Measurements from ENCODE around the gene SYNJ1. TPM values are rescaled to one million over a fixed set of nuclear protein-coding genes. Genes with fewer than 3 reads are reported as not detected.

SYNJ1 gene
- total and polyA plus RNA-seq, 2 of the 4 experiments (the other 2 are of a cell fraction), result 3.6 to 4.6 TPM

GRCh38 chr21:32599526-32599925 is 128.3 kb downstream of the SYNJ1 start:
- in situ Hi-C loops (cut with MboI; ENCODE audit: low sequenced_read_pairs), result no loop called here
- H3K4ac ChIP-seq (ENCODE audit: low read depth, low read length), result no peak overlapping the region
- DNase-seq (no peak), ATAC-seq (ENCODE audit: low read depth) (no peak)
- no TSS peak for BruUV-seq (replicated peaks)
- H3K18ac ChIP-seq (ENCODE audit: low read depth, low read length), result no peak overlapping the region
- H2BK15ac ChIP-seq (ENCODE audit: low read depth, low read length), result no peak overlapping the region
- H3K27me3 ChIP-seq (ENCODE audit: control insufficient read depth, insufficient read depth, low read length), result no peaks in the 10 kb centered on the region
- no peak overlapping the region for H3K4me3 ChIP-seq (ENCODE audit: insufficient read depth, low read depth, low read length)
- intact Hi-C loops (cut with micrococcal nuclease), result no loop called here
- no peak overlapping the region for H4K8ac ChIP-seq (ENCODE audit: low read depth in 2 of 2, low read length in 2 of 2)
- H3K9me1 ChIP-seq (ENCODE audit: insufficient read depth, low read length), result no peaks in the 10 kb centered on the region
- H3K14ac ChIP-seq (replicated peaks; ENCODE audit: low read depth, low read length), result no peak overlapping the region
- H3K79me1 ChIP-seq (ENCODE audit: low read depth in 1 of 2, low read length in 2 of 2), result no peaks in the 10 kb centered on the region
- H3K4me2 ChIP-seq (ENCODE audit: low read depth, low read length), result no peak overlapping the region
- H4K5ac ChIP-seq (ENCODE audit: low read depth, low read length), result no peak overlapping the region
- peaks cover 29% of the 10 kb centered on the region for H3K36me3 ChIP-seq (ENCODE audit: control insufficient read depth, insufficient read depth, low read length)
- H2AK5ac ChIP-seq (ENCODE audit: low read depth, low read length), result 0 out of 2 replicates have a peak overlapping the region, but pooled peaks have one; percentile 10
- no peaks in the 10 kb centered on the region for H3K4me1 ChIP-seq (ENCODE audit: control insufficient read depth, insufficient read depth, low read length)
- no peak overlapping the region for H2BK20ac ChIP-seq (ENCODE audit: low read depth, low read length)
- H2AK9ac ChIP-seq (replicated peaks; ENCODE audit: low read depth, low read length, poor library complexity), result no peak overlapping the region
- no peak overlapping the region for H3K9ac ChIP-seq (ENCODE audit: low read depth, low read length)
- no peak overlapping the region for H3K23ac ChIP-seq (ENCODE audit: low read depth, low read length)
- no peaks in the 10 kb centered on the region for H3K9me3 ChIP-seq (ENCODE audit: control insufficient read depth, insufficient read depth, low read length)
- no peak overlapping the region for H2BK120ac ChIP-seq (ENCODE audit: low read depth, low read length)
- H4K20me1 ChIP-seq (ENCODE audit: insufficient read depth, low read length), result no peaks in the 10 kb centered on the region
- dilution Hi-C loops (cut with HindIII; ENCODE audit: low sequenced_read_pairs, unreplicated experiment), result no loop called here
- POLR2A ChIA-PET (ENCODE audit: unreplicated experiment), result no interaction called here
- WGBS, 2 experiments (ENCODE audit: extremely low coverage in 2 of 2, insufficient read length in 1 of 2), result 93% methylated on average over 2 of the region's 8 CpGs; no CpG with 5 or more reads in 1 of the 2 experiments
- CTCF ChIA-PET, result interaction anchor here (1.0 to 2.9 kb wide), 4 partner anchors 12 to 233 kb away, joined by 3 to 26 read pairs (median 4); partner anchors contain the start of gene CFAP298
- no peak overlapping the region for H4K91ac ChIP-seq (ENCODE audit: insufficient read depth, low read depth, low read length)
- no peak overlapping the region for H2BK5ac ChIP-seq (ENCODE audit: low read depth, low read length, poor library complexity, severe bottlenecking)
- no peak overlapping the region for H3K27ac ChIP-seq (ENCODE audit: insufficient read depth, low read length)
- H3K56ac ChIP-seq (ENCODE audit: extremely low read depth, insufficient read depth, low read length), result no peak overlapping the region
- H2AFZ ChIP-seq (replicated peaks; ENCODE audit: low read length, poor library complexity), result no peak overlapping the region
- no peak for TF ChIP-seq BHLHE40 (IDR thresholded peaks at IDR 0.05; ENCODE audit: low read depth, low read length)
- TF ChIP-seq NFE2L2 (IDR thresholded peaks at IDR 0.05; ENCODE audit: low read depth, low read length), result no peak
- TF ChIP-seq POLR2A (IDR thresholded peaks at IDR 0.05; ENCODE audit: low read depth, low read length), result no peak
- no peak for TF ChIP-seq CTCF (conservative IDR thresholded peaks at IDR 0.05; ENCODE audit: low read depth, low read length)
- no peak for TF ChIP-seq RFX5 (IDR thresholded peaks at IDR 0.05; ENCODE audit: low read depth, low read length)
- no peak for TF ChIP-seq MAFK (IDR thresholded peaks at IDR 0.05; ENCODE audit: low read depth, low read length)
- TF ChIP-seq, protein P1, sequence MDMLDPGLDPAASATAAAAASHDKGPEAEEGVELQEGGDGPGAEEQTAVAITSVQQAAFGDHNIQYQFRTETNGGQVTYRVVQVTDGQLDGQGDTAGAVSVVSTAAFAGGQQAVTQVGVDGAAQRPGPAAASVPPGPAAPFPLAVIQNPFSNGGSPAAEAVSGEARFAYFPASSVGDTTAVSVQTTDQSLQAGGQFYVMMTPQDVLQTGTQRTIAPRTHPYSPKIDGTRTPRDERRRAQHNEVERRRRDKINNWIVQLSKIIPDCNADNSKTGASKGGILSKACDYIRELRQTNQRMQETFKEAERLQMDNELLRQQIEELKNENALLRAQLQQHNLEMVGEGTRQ (IDR thresholded peaks at IDR 0.05; ENCODE audit: low read depth, low read length), result no peak
- TF ChIP-seq CEBPB (IDR thresholded peaks at IDR 0.05; ENCODE audit: low read depth, low read length), result no peak
